HepG2 (cell line): ENCODE data around the gene PTPRN. TPM values are rescaled to one million over a fixed set of nuclear protein-coding genes. Genes with fewer than 3 reads are reported as not detected.

Experiments
- ATAC-seq: fragments of 200-7000 bp; cut with Tn5 transposase; 3 replicates; pipeline ENCODE4 v1.9.1; 2020; ENCODE audit warnings: mild to moderate bottlenecking, moderate library complexity
- BruUV-seq: library from RNA; stranded (reverse); fragments of 400-500 nt; replicated peaks from 2 replicates; lab custom pipeline; 2021; lab: Mats Ljungman, UMichigan
- CTCF ChIA-PET: fragments of 300-600 bp; formaldehyde crosslinking; extraction: SDS; loops from one replicate; lab custom pipeline; 2021; ENCODE audit warnings: low total read pairs, inconsistent platforms, low intra/inter-chr PET ratio; lab: Yijun Ruan, JAX
- POLR2A ChIA-PET: fragments of 350-600 bp; sonication (Branson Sonifier 250); formaldehyde crosslinking; loops from one replicate; lab custom pipeline; 2020; ENCODE audit warnings: antibody characterized with exemption, inconsistent platforms; lab: Yijun Ruan, JAX
- DNase-seq: peaks from one replicate; pipeline ENCODE4 v3.0.0-alpha.2; 2015; ENCODE audit warnings: low spot score
- FAIRE-seq: peaks from 3 replicates; lab custom pipeline; 2011; peaks lifted over from hg19 to GRCh38; lab: Jason Lieb, UNC
- H2AFZ ChIP-seq: one replicate; pipeline ENCODE4 v1.6.1; 2011; ENCODE audit warnings: low read length, inconsistent platforms
- H3K27ac ChIP-seq: fragments of 300-600 bp; 3 replicates; pipeline ENCODE4 v1.8.0; 2011; ENCODE audit warnings: mixed run types, mild to moderate bottlenecking, mixed read lengths, low read length, inconsistent platforms; ENCODE audit not compliant: insufficient read depth; ENCODE audit errors: extremely low read length
- H3K27me3 ChIP-seq, 2 experiments: fragments of 200-600 bp in 1 of 2; 2 replicates in 1 of 2; 3 replicates in 1 of 2; pipeline versions ENCODE4 v1.6.0 to v1.8.0; 2011; ENCODE audit warnings: low read length in 2 of 2, mild to moderate bottlenecking in 2 of 2, moderate library complexity in 2 of 2, inconsistent platforms in 1 of 2; ENCODE audit not compliant: insufficient read depth in 2 of 2, control insufficient read depth in 1 of 2
- H3K36me3 ChIP-seq, 2 experiments: fragments of 200-600 bp in 1 of 2; replicated peaks in 1 of 2; 2 replicates in 1 of 2; 3 replicates in 1 of 2; pipeline versions ENCODE4 v1.5.1 to v1.8.0; 2011; ENCODE audit warnings: low read length in 2 of 2, inconsistent platforms in 1 of 2; ENCODE audit not compliant: insufficient read depth in 2 of 2, control insufficient read depth in 1 of 2
- H3K4me1 ChIP-seq: 2 replicates; pipeline ENCODE4 v1.5.1; 2012; ENCODE audit warnings: low read length, inconsistent platforms; ENCODE audit not compliant: insufficient read depth
- H3K4me2 ChIP-seq: 2 replicates; pipeline ENCODE4 v1.6.0; 2011; ENCODE audit warnings: low read depth, low read length, inconsistent platforms
- H3K4me3 ChIP-seq, 3 experiments: fragments of 200-600 bp in 1 of 3; sonication (generic), shearing (Covaris generic) in 1 of 3; replicated peaks in 1 of 3; 2 replicates each; pipeline ENCODE4 v1.5.1; 2011 to 2016; ENCODE audit warnings: low read length in 3 of 3, inconsistent platforms in 2 of 3, low read depth in 2 of 3, mild to moderate bottlenecking in 2 of 3, control low read depth in 1 of 3, mixed read lengths in 1 of 3; ENCODE audit not compliant: insufficient read depth in 1 of 3
- H3K79me2 ChIP-seq: one replicate; pipeline ENCODE4 v1.6.1; 2011; ENCODE audit warnings: low read length, inconsistent platforms; ENCODE audit not compliant: insufficient read depth
- H3K9ac ChIP-seq: 2 replicates; pipeline ENCODE4 v1.6.0; 2011; ENCODE audit warnings: mild to moderate bottlenecking, low read depth, low read length, inconsistent platforms; ENCODE audit not compliant: insufficient read depth
- H3K9me3 ChIP-seq: 2 replicates; pipeline ENCODE4 v1.5.1; 2012; ENCODE audit warnings: mild to moderate bottlenecking, low read length
- H4K20me1 ChIP-seq: 2 replicates; pipeline ENCODE4 v1.6.0; 2011; ENCODE audit warnings: inconsistent platforms, mild to moderate bottlenecking, low read length, moderate library complexity; ENCODE audit not compliant: insufficient read depth
- JUND ChIP-seq: sonication (generic); formaldehyde crosslinking; IDR thresholded peaks from 2 replicates; pipeline ENCODE4 v1.8.0; 2022; ENCODE audit warnings: mild to moderate bottlenecking, missing genetic modification reagents
- KLF12 ChIP-seq: sonication (generic); formaldehyde crosslinking; IDR thresholded peaks from 2 replicates; pipeline ENCODE4 v1.4.0; 2020; ENCODE audit warnings: missing genetic modification reagents, borderline replicate concordance
- MBD4 ChIP-seq: IDR thresholded peaks from 2 replicates; pipeline ENCODE4 v1.6.1; 2012; ENCODE audit warnings: low read length, inconsistent platforms, borderline replicate concordance
- NR2F1 ChIP-seq, 2 experiments: fragments of 450-650 bp in 1 of 2; formaldehyde crosslinking in 1 of 2; IDR thresholded peaks; 2 replicates each; pipeline versions ENCODE4 v1.5.0 to v1.6.1; 2016 to 2020; ENCODE audit warnings: mild to moderate bottlenecking in 1 of 2, missing compliant biosample characterization in 1 of 2, missing genetic modification reagents in 1 of 2, moderate library complexity in 1 of 2
- NR3C1 ChIP-seq: sonication (generic); formaldehyde crosslinking; IDR thresholded peaks from 2 replicates; pipeline ENCODE4 v1.4.0; 2020; ENCODE audit warnings: missing genetic modification reagents
- ONECUT2 ChIP-seq: sonication (generic); formaldehyde crosslinking; IDR thresholded peaks from 2 replicates; pipeline ENCODE4 v1.4.0; 2020; ENCODE audit warnings: missing genetic modification reagents
- RNF2 ChIP-seq: fragments of 450-650 bp; conservative IDR thresholded peaks from 2 replicates; pipeline ENCODE4 v1.6.1; 2016; ENCODE audit warnings: low read depth
- SYNCRIP ChIP-seq: fragments of 200-400 bp; formaldehyde crosslinking; IDR thresholded peaks from 2 replicates; pipeline ENCODE4 v1.6.1; 2018; ENCODE audit warnings: mild to moderate bottlenecking, low read depth, low read length; ENCODE audit not compliant: insufficient read depth
- ZNF143 ChIP-seq: sonication (generic); formaldehyde crosslinking; IDR thresholded peaks from 2 replicates; pipeline ENCODE4 v1.4.0; 2020; ENCODE audit warnings: missing genetic modification reagents
- ZNF557 ChIP-seq: sonication (generic); formaldehyde crosslinking; IDR thresholded peaks from 2 replicates; pipeline ENCODE4 v1.4.0; 2020; ENCODE audit warnings: missing genetic modification reagents
- ZNF674 ChIP-seq: sonication (generic); formaldehyde crosslinking; IDR thresholded peaks from 2 replicates; pipeline ENCODE4 v1.5.0; 2020; ENCODE audit warnings: low read depth, mild to moderate bottlenecking, missing genetic modification reagents
- WGBS: methylation state at CpG from one replicate; pipeline ENCODE4 v1.1.6; 2017; ENCODE audit warnings: low lambda C conversion rate; 5-methylcytosine and 5-hydroxymethylcytosine counted together
- in situ Hi-C: cut with HindIII; loops from 2 replicates; pipeline ENCODE4 v1.10.0; 2017; ENCODE audit warnings: low pct_unique_long_range_greater_than_20kb; ENCODE audit not compliant: extremely low pct_ligation_motif_present
- intact Hi-C: fragments of 100-400 bp; cut with micrococcal nuclease; formaldehyde crosslinking; loops from one replicate; pipeline ENCODE4 v1.10.0; 2022; ENCODE audit not compliant: unreplicated experiment
- polyA plus RNA-seq, 8 experiments: library from polyadenylated mRNA; depleted of rRNA in 3 of 8; stranded (reverse) in 7 of 8; unstranded in 1 of 8; fragments of >200 nt; fragmentation: Illumina TruSeq in 4 of 8; extraction: Trizol in 4 of 8; gene quantifications; 2 replicates each; pipeline versions ENCODE4 v1.2.1 to v1.2.3, GENCODE V29; 2011 to 2016; ENCODE audit warnings: low read depth in 4 of 8, missing spikeins in 1 of 8, mixed read lengths in 1 of 8; ENCODE audit not compliant: insufficient read depth in 1 of 8
- total RNA-seq, 5 experiments: library from RNA; depleted of rRNA; stranded (reverse); fragments of >200 nt; fragmentation: Illumina TruSeq; extraction: Trizol; gene quantifications; 2 replicates each; pipeline ENCODE4 v1.2.3, GENCODE V29; 2016; ENCODE audit warnings: low read depth in 1 of 5
- TF ChIP-seq, protein P1 (sequence below): sonication (generic); formaldehyde crosslinking; IDR thresholded peaks from 2 replicates; pipeline ENCODE4 v1.5.1; 2020; ENCODE audit warnings: mild to moderate bottlenecking, missing genetic modification reagents, borderline replicate concordance

PTPRN gene
- total and polyA plus RNA-seq, 2 of the 13 experiments (the other 11 are each of a cell fraction or from before 2014, with no cell fraction given): 0.26 TPM; not detected in 1

DNA sequence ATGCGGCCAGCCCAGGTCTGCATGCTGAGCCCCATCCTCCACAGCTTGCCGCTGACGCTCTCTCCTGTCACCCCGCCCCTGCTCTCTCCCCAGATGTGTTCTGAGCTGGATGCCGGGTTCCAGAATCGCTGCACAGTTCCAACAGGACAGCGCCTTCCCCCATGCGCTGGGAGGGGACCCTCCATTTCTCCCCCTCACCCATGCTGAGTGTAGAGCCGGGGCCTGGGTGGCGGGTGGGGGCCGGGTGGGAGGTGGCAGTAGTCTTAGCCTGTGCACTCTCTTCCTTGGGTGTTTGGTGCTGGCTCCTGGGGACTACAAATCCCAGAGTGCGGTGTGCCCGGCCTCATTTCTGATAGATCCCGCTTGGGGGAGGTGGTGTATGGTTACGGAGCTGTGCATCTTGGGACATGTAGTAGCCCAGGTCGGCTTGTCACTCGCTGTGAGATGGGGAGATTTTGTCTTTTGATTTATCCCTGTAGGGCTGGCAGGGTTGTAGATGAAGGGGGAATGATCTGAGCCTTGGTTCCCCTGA is 23.2 kb downstream of the PTPRN start:
- FAIRE-seq (no peak), ATAC-seq (0 out of 3 replicates have a peak, but pooled peaks have one; percentile 3), DNase-seq (no peak)
- Histone ChIP-seq H2AFZ (no peak overlapping the region), H3K9me3 (no peaks in the 10 kb centered on the region), H3K27ac (no peak overlapping the region), H3K27me3 (peaks cover 0 to 9% of the 10 kb centered on the region in 2 experiments; a peak in 3 of 5 replicates), H3K79me2 (no peaks in the 10 kb centered on the region), H4K20me1 (no peaks in the 10 kb centered on the region), H3K9ac (no peak overlapping the region), H3K4me3 (no peak overlapping the region), H3K36me3 (peaks cover 4 to 10% of the 10 kb centered on the region in 2 experiments; a peak in 4 of 5 replicates), H3K4me2 (no peak overlapping the region), H3K4me1 (peaks cover 11% of the 10 kb centered on the region; the same call in 1 of the 2 replicates)
- in situ Hi-C loops (no loop called here), intact Hi-C loops (no loop called here)
- CTCF ChIA-PET: no interaction called here
- 92% methylated on average over 17 of the region's 17 CpGs for WGBS
- TF ChIP-seq KLF12 (CRISPR knock-in tag) (no peak), ZNF143 (peak; percentile 61)
- POLR2A ChIA-PET: interaction anchor here (0.9 to 3.0 kb wide), 9 partner anchors 7 to 197 kb away, joined by 3 to 14 read pairs (median 5); partner anchors contain the start of genes CNPPD1, DNAJB2, GLB1L and STK16
- no TSS peak for BruUV-seq

DNA sequence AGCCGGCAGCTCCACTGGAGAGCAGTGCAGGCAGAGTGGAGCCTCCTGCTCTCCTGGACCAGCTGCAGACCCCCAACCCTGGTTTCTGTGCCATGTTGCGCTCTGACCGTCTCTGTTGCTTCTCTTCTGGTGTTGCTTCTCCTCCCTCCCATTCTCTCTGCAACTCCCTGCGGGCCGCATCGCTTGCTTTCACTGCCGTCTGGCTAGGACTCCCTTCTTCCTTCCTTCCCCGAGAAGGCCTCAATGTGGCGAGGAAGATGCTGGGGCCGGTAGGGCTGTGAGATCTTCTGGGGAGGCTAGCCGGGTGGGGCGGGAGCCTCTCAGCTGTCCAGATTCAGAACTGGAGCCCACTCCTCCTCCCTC is 23.8 kb downstream of the PTPRN start:
- no peak overlapping the region for H3K27ac ChIP-seq
- H3K4me1 ChIP-seq: peaks cover 11% of the 10 kb centered on the region; the same call in 1 of the 2 replicates
- intact Hi-C loops (no loop called here), in situ Hi-C loops (no loop called here)
- FAIRE-seq: no peak
- H2AFZ ChIP-seq: no peak overlapping the region
- H3K79me2 ChIP-seq: no peaks in the 10 kb centered on the region
- no peak overlapping the region for H3K4me2 ChIP-seq
- no peaks in the 10 kb centered on the region for H3K9me3 ChIP-seq
- BruUV-seq: no TSS peak
- CTCF ChIA-PET: no interaction called here
- peaks cover 4 to 10% of the 10 kb centered on the region in 2 experiments; a peak in 4 of 5 replicates for H3K36me3 ChIP-seq
- no peaks in the 10 kb centered on the region for H4K20me1 ChIP-seq
- ATAC-seq: no peak
- DNase-seq: no peak
- H3K27me3 ChIP-seq: peaks cover 0 to 3% of the 10 kb centered on the region in 2 experiments; a peak in 3 of 5 replicates
- no peak overlapping the region for H3K4me3 ChIP-seq
- WGBS: 98% methylated on average over 12 of the region's 12 CpGs
- POLR2A ChIA-PET: no interaction called here
- H3K9ac ChIP-seq: no peak overlapping the region
- no peak for TF ChIP-seq NR2F1 (CRISPR knock-in tag; IDR thresholded peaks at IDR 0.05)
- no peak for TF ChIP-seq MBD4
- TF ChIP-seq, protein P1, sequence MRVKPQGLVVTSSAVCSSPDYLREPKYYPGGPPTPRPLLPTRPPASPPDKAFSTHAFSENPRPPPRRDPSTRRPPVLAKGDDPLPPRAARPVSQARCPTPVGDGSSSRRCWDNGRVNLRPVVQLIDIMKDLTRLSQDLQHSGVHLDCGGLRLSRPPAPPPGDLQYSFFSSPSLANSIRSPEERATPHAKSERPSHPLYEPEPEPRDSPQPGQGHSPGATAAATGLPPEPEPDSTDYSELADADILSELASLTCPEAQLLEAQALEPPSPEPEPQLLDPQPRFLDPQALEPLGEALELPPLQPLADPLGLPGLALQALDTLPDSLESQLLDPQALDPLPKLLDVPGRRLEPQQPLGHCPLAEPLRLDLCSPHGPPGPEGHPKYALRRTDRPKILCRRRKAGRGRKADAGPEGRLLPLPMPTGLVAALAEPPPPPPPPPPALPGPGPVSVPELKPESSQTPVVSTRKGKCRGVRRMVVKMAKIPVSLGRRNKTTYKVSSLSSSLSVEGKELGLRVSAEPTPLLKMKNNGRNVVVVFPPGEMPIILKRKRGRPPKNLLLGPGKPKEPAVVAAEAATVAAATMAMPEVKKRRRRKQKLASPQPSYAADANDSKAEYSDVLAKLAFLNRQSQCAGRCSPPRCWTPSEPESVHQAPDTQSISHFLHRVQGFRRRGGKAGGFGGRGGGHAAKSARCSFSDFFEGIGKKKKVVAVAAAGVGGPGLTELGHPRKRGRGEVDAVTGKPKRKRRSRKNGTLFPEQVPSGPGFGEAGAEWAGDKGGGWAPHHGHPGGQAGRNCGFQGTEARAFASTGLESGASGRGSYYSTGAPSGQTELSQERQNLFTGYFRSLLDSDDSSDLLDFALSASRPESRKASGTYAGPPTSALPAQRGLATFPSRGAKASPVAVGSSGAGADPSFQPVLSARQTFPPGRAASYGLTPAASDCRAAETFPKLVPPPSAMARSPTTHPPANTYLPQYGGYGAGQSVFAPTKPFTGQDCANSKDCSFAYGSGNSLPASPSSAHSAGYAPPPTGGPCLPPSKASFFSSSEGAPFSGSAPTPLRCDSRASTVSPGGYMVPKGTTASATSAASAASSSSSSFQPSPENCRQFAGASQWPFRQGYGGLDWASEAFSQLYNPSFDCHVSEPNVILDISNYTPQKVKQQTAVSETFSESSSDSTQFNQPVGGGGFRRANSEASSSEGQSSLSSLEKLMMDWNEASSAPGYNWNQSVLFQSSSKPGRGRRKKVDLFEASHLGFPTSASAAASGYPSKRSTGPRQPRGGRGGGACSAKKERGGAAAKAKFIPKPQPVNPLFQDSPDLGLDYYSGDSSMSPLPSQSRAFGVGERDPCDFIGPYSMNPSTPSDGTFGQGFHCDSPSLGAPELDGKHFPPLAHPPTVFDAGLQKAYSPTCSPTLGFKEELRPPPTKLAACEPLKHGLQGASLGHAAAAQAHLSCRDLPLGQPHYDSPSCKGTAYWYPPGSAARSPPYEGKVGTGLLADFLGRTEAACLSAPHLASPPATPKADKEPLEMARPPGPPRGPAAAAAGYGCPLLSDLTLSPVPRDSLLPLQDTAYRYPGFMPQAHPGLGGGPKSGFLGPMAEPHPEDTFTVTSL (CRISPR knock-in tag): no peak
- no peak for TF ChIP-seq JUND
- TF ChIP-seq SYNCRIP: no peak
- no peak for TF ChIP-seq RNF2
- TF ChIP-seq NR3C1 (CRISPR knock-in tag): no peak
- TF ChIP-seq ZNF674 (CRISPR knock-in tag): no peak
- TF ChIP-seq ZNF557 (CRISPR knock-in tag): no peak
- no peak for TF ChIP-seq ONECUT2 (CRISPR knock-in tag)
